Erythroblast (primary cell): ENCODE results near the gene PNMA6F.

ENCODE experiments used
- GATA1 ChIP-seq: IDR thresholded peaks from 2 replicates; pipeline ENCODE4 v1.6.1; 2011; ENCODE audit warnings: low read depth, mild to moderate bottlenecking, control low read depth, low read length, moderate library complexity
- POLR2A ChIP-seq: IDR thresholded peaks from 2 replicates; pipeline ENCODE4 v1.6.1; 2011; ENCODE audit warnings: mild to moderate bottlenecking, low read length

DNA sequence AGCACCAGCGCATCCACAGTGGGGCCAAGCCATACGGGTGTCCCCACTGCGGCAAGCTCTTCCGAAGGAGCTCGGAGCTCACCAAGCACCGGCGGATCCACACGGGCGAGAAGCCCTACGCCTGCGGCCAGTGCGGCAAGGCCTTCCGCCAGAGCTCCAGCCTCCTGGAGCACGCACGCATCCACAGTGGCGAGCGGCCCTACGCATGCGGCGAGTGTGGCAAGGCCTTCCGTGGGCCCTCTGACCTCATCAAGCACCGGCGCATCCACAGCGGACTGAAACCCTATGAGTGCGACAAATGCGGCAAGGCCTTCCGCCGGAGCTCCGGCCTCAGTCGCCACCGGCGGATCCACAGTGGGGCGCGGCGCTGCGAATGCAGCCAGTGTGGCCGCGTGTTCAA lies 26.0 kb upstream of the PNMA6F start:
- TF ChIP-seq POLR2A: no peak
- TF ChIP-seq GATA1: no peak
